Panc1 (cell line): Measurements from ENCODE around the gene LRSAM1. TPM values are rescaled to one million over a fixed set of nuclear protein-coding genes. Genes with fewer than 3 reads are reported as not detected.

ENCODE experiments used
- ATAC-seq: fragments of 200-7000 bp; cut with Tn5 transposase; 2 replicates; pipeline ENCODE4 v1.9.1; 2020; ENCODE audit warnings: mild to moderate bottlenecking, moderate library complexity
- BruUV-seq: library from RNA; stranded (reverse); fragments of 400-500 nt; replicated peaks from 2 replicates; lab custom pipeline; 2021; lab: Mats Ljungman, UMichigan
- CTCF ChIA-PET: fragments of 300-600 bp; sonication (Branson Sonifier 250); formaldehyde crosslinking; loops from one replicate; lab custom pipeline; 2022; ENCODE audit warnings: antibody characterized with exemption; lab: Charles Lee
- POLR2A ChIA-PET: fragments of 300-600 bp; sonication (Branson Sonifier 250); formaldehyde crosslinking; loops from one replicate; lab custom pipeline; 2022; ENCODE audit warnings: antibody characterized with exemption; lab: Charles Lee
- DNase-seq: peaks from one replicate; pipeline ENCODE4 v3.0.0-alpha.2; 2010; ENCODE audit warnings: low read depth, low spot score
- H3K27ac ChIP-seq: 2 replicates; pipeline ENCODE4 v1.5.1; 2011; ENCODE audit warnings: mild to moderate bottlenecking, low read length, inconsistent platforms
- H3K27me3 ChIP-seq: fragments of 200-500 bp; sonication (Bioruptor generic); 2 replicates; pipeline ENCODE4 v1.6.0; 2014; ENCODE audit warnings: low read length, inconsistent platforms; ENCODE audit not compliant: control insufficient read depth, insufficient read depth
- H3K36me3 ChIP-seq: fragments of 200-500 bp; sonication (Bioruptor generic); 2 replicates; pipeline ENCODE4 v1.5.1; 2014; ENCODE audit warnings: inconsistent platforms, mild to moderate bottlenecking, low read length, moderate library complexity; ENCODE audit not compliant: control insufficient read depth, insufficient read depth
- H3K4me1 ChIP-seq: 2 replicates; pipeline ENCODE4 v1.5.1; 2011; ENCODE audit warnings: inconsistent platforms, mild to moderate bottlenecking, low read length, moderate library complexity; ENCODE audit not compliant: control insufficient read depth, insufficient read depth
- H3K4me3 ChIP-seq, 2 experiments: 2 replicates each; pipeline ENCODE4 v1.5.1; 2011 to 2012; ENCODE audit warnings: low read depth in 2 of 2, low read length in 2 of 2, mild to moderate bottlenecking in 2 of 2, inconsistent platforms in 1 of 2, moderate library complexity in 1 of 2
- H3K9me3 ChIP-seq: fragments of 200-500 bp; sonication (Bioruptor generic); 2 replicates; pipeline ENCODE4 v1.5.1; 2014; ENCODE audit warnings: low read depth, mild to moderate bottlenecking, inconsistent platforms, low read length, moderate library complexity; ENCODE audit not compliant: control insufficient read depth, insufficient read depth
- POLR2AphosphoS5 ChIP-seq: IDR thresholded peaks from 2 replicates; pipeline ENCODE4 v1.6.1; 2012; ENCODE audit warnings: mild to moderate bottlenecking, low read depth, low read length, moderate library complexity
- SIN3A ChIP-seq: IDR thresholded peaks from 2 replicates; pipeline ENCODE4 v1.6.1; 2012; ENCODE audit warnings: low read depth, mild to moderate bottlenecking, low read length, moderate library complexity, borderline replicate concordance; ENCODE audit not compliant: insufficient read depth
- TCF7L2 ChIP-seq: IDR thresholded peaks from 2 replicates; pipeline ENCODE4 v1.6.1; 2011; ENCODE audit warnings: mild to moderate bottlenecking, low read depth, low read length, inconsistent platforms
- in situ Hi-C: cut with HindIII; loops from 2 replicates; pipeline ENCODE4 v1.10.0; 2016; ENCODE audit warnings: low sequenced_read_pairs, low pct_unique_long_range_greater_than_20kb
- intact Hi-C: fragments of 100-400 bp; cut with micrococcal nuclease; formaldehyde crosslinking; loops from one replicate; pipeline ENCODE4 v1.10.0; 2022; ENCODE audit not compliant: unreplicated experiment
- total RNA-seq: library from RNA; stranded (reverse); gene quantifications from one replicate; pipeline ENCODE4 v1.2.1, GENCODE V29; 2021; ENCODE audit not compliant: unreplicated experiment
- TF ChIP-seq, protein P1 (sequence below), 2 experiments: IDR thresholded peaks; 2 replicates each; pipeline ENCODE4 v1.6.1; 2011 to 2012; ENCODE audit warnings: low read depth in 2 of 2, control low read depth in 1 of 2, low read length in 1 of 2, mild to moderate bottlenecking in 1 of 2, moderate library complexity in 1 of 2; ENCODE audit not compliant: insufficient read depth in 1 of 2
- TF ChIP-seq, protein P2 (sequence below): fragments of 450-650 bp; IDR thresholded peaks from 2 replicates; pipeline ENCODE4 v1.5.1; 2017; ENCODE audit warnings: mild to moderate bottlenecking

The LRSAM1 gene
- total RNA-seq, 1 experiment from 2014 or later: 15.4 TPM

DNA sequence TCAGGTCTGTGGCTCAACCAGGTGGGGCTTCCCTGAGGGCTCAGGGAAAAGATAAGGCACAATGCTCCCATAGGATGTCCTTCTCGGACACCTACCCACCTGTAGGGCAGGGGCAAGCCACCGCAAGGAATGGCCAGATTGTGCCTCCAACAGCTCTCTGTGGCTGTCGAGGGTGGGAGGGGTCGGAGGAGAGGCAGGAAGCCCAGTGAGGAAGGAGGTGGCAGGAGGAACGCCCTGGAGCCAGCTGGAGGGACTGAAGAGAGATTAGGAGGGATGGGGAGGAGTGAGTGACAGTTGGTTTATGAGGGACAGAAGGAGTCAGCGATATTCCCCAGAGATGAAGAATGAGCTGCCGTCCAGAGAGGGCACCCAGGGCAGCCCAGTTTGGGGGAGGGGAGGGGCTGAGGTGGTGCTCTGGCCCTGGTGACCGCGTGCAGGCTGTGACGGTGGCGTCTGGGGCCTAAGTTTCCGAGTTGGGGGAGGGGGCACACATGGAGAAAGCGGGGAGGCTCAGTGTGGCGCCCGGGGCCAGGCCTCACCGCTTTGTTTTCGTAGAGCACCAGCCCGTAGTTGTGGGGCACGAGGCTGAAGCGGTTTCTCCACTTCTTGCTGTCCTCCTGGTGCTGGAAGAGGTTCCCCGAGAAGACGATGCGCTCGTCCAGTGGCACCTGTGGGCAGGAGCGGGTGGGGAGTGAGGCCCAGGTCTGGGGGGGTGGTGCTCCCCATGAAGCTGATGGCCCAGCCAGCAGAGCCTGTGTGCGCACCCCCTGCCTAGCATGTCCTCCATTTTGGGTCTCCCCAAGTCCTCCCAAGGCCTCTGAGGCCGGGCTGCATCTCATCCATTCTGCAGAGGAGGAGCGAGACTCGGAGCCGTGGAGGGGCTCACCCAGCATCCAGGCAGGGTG is 75.6 kb downstream of the LRSAM1 start:
- no peaks in the 10 kb centered on the region for H3K27me3 ChIP-seq
- no peak for DNase-seq
- in situ Hi-C loops (no loop called here), intact Hi-C loops (no loop called here)
- H3K4me3 ChIP-seq: no peak overlapping the region
- TF ChIP-seq SIN3A (no peak), TCF7L2 (no peak), POLR2AphosphoS5 (no peak)
- TF ChIP-seq, protein P1, sequence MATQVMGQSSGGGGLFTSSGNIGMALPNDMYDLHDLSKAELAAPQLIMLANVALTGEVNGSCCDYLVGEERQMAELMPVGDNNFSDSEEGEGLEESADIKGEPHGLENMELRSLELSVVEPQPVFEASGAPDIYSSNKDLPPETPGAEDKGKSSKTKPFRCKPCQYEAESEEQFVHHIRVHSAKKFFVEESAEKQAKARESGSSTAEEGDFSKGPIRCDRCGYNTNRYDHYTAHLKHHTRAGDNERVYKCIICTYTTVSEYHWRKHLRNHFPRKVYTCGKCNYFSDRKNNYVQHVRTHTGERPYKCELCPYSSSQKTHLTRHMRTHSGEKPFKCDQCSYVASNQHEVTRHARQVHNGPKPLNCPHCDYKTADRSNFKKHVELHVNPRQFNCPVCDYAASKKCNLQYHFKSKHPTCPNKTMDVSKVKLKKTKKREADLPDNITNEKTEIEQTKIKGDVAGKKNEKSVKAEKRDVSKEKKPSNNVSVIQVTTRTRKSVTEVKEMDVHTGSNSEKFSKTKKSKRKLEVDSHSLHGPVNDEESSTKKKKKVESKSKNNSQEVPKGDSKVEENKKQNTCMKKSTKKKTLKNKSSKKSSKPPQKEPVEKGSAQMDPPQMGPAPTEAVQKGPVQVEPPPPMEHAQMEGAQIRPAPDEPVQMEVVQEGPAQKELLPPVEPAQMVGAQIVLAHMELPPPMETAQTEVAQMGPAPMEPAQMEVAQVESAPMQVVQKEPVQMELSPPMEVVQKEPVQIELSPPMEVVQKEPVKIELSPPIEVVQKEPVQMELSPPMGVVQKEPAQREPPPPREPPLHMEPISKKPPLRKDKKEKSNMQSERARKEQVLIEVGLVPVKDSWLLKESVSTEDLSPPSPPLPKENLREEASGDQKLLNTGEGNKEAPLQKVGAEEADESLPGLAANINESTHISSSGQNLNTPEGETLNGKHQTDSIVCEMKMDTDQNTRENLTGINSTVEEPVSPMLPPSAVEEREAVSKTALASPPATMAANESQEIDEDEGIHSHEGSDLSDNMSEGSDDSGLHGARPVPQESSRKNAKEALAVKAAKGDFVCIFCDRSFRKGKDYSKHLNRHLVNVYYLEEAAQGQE (IDR thresholded peaks at IDR 0.05; ENCODE audit: insufficient read depth in 1 of 2, low read depth in 2 of 2, low read length in 1 of 2): no peak
- TF ChIP-seq, protein P2, sequence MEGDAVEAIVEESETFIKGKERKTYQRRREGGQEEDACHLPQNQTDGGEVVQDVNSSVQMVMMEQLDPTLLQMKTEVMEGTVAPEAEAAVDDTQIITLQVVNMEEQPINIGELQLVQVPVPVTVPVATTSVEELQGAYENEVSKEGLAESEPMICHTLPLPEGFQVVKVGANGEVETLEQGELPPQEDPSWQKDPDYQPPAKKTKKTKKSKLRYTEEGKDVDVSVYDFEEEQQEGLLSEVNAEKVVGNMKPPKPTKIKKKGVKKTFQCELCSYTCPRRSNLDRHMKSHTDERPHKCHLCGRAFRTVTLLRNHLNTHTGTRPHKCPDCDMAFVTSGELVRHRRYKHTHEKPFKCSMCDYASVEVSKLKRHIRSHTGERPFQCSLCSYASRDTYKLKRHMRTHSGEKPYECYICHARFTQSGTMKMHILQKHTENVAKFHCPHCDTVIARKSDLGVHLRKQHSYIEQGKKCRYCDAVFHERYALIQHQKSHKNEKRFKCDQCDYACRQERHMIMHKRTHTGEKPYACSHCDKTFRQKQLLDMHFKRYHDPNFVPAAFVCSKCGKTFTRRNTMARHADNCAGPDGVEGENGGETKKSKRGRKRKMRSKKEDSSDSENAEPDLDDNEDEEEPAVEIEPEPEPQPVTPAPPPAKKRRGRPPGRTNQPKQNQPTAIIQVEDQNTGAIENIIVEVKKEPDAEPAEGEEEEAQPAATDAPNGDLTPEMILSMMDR: no peak
- H3K36me3 ChIP-seq: no peaks in the 10 kb centered on the region; the same call in 1 of the 2 replicates
- no TSS peak for BruUV-seq
- ChIA-PET CTCF (interaction anchor here (0.6 kb wide), 1 partner anchor 59 kb away, joined by 4 read pairs; no protein-coding TSS in a partner anchor), POLR2A (no interaction called here)
- peaks cover 27% of the 10 kb centered on the region for H3K4me1 ChIP-seq
- H3K27ac ChIP-seq: 0 out of 2 replicates have a peak overlapping the region, but pooled peaks have one; percentile 44
- no peak for ATAC-seq
- H3K9me3 ChIP-seq: no peaks in the 10 kb centered on the region

DNA sequence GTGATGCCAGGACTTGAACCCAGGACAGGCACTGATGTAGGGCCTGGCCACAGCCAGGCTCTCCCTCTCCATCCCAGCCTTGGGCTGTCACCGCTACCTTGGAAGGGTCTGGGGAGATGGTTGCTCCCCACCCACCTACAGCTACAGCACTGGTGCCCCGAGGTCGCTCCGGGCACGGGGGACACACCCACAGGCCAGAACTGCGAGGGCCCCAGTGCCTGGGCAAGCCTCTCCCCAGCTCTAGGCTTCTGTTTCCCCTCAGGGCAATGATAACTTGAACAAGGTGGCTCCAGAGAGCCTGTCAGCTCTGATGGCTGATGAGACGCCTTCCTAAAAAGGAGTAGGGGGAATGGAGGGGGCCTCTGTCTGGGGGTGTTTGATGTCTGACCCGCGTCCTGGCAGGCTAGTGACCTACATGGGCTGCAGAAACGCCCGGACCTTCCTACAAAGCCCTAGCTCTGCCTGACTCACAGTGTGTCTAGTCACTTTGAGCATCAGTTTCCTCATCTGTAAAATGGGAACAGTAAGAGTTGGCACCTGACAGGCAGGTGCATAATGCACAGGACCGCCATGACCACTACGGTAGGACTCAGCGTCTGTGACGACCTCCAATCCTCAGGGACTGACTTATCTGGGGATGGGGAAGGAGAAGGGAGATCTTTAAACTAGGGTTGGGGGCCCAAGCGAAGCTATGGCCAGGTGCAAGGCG is 76.4 kb downstream of the LRSAM1 start:
- CTCF ChIA-PET: no interaction called here
- H3K9me3 ChIP-seq: no peaks in the 10 kb centered on the region
- DNase-seq (no peak), ATAC-seq (no peak)
- in situ Hi-C loops: no loop called here
- POLR2A ChIA-PET: no interaction called here
- no peaks in the 10 kb centered on the region for H3K27me3 ChIP-seq
- no peaks in the 10 kb centered on the region; the same call in 1 of the 2 replicates for H3K36me3 ChIP-seq
- TF ChIP-seq POLR2AphosphoS5: no peak
- TF ChIP-seq SIN3A: no peak
- no peak for TF ChIP-seq TCF7L2
- TF ChIP-seq, protein P2: no peak
- TF ChIP-seq, protein P1 (IDR thresholded peaks at IDR 0.05; ENCODE audit: insufficient read depth in 1 of 2, low read depth in 2 of 2, low read length in 1 of 2): no peak
- BruUV-seq: no TSS peak
- H3K4me1 ChIP-seq: peaks cover 19% of the 10 kb centered on the region
- intact Hi-C loops: no loop called here
- no peak overlapping the region for H3K27ac ChIP-seq
- no peak overlapping the region for H3K4me3 ChIP-seq
